ENCODE measurements around the gene CEBPZ.
A peak's percentile ranks its signal among the peaks of the same experiment; 100 is the strongest.
"Not testable (repeated sequence)": the region's sequence is repeated elsewhere in the genome, so short reads cannot be mapped to it uniquely, and the experiment has no call there.

The CEBPZ gene, protein sequence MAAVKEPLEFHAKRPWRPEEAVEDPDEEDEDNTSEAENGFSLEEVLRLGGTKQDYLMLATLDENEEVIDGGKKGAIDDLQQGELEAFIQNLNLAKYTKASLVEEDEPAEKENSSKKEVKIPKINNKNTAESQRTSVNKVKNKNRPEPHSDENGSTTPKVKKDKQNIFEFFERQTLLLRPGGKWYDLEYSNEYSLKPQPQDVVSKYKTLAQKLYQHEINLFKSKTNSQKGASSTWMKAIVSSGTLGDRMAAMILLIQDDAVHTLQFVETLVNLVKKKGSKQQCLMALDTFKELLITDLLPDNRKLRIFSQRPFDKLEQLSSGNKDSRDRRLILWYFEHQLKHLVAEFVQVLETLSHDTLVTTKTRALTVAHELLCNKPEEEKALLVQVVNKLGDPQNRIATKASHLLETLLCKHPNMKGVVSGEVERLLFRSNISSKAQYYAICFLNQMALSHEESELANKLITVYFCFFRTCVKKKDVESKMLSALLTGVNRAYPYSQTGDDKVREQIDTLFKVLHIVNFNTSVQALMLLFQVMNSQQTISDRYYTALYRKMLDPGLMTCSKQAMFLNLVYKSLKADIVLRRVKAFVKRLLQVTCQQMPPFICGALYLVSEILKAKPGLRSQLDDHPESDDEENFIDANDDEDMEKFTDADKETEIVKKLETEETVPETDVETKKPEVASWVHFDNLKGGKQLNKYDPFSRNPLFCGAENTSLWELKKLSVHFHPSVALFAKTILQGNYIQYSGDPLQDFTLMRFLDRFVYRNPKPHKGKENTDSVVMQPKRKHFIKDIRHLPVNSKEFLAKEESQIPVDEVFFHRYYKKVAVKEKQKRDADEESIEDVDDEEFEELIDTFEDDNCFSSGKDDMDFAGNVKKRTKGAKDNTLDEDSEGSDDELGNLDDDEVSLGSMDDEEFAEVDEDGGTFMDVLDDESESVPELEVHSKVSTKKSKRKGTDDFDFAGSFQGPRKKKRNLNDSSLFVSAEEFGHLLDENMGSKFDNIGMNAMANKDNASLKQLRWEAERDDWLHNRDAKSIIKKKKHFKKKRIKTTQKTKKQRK

GRCh38 chr2:37231241-37232130 lies at the start of gene CEBPZ, which contains the start of gene NDUFAF7:
Gene CEBPZ, minus strand, starts transcription at chr2:37231596. Its CDS starts 29 bp downstream, at chr2:37231567.
Gene NDUFAF7, plus strand, starts transcription at chr2:37231658. Its CDS starts 48 bp downstream, at chr2:37231706.
- peak; percentile 68 to 74 for DNase-seq (ENCODE audit: low read depth in 2 of 2)

GRCh38 chr2:37276291-37276690 lies 44.9 kb upstream of the CEBPZ start:
- DNase-seq (ENCODE audit: low read depth in 2 of 2): no peak

DNA sequence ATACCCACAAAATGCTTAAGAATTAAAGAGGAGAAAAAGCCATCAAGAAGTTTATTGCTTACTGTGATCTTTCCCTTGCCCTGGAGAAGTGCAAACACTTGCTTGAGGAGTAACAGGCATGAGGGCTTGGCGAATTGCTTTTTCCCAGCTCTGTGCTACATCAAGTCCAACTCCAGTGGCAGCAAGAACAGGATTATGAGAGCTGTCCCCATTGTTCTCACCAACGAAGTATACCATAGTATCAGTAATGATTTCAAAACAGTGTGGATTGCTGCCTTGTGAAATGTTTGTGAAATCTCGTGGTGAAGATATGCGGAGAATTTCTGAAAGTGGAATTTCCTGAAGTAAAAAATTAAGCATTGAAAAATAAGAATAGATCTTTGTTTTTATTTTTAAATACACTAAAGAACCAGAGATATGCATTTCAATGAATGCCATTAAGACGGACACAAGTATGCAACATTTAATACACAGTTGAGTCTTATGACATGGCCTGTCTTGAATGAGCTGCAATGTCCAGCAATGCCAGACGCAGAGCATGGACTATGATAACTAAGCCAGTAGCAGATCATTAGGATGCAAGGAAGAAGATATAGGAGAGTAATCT lies 43.1 kb upstream of the CEBPZ start:
- peak; percentile 8 to 10 for DNase-seq (ENCODE audit: low read depth in 2 of 2)

DNA sequence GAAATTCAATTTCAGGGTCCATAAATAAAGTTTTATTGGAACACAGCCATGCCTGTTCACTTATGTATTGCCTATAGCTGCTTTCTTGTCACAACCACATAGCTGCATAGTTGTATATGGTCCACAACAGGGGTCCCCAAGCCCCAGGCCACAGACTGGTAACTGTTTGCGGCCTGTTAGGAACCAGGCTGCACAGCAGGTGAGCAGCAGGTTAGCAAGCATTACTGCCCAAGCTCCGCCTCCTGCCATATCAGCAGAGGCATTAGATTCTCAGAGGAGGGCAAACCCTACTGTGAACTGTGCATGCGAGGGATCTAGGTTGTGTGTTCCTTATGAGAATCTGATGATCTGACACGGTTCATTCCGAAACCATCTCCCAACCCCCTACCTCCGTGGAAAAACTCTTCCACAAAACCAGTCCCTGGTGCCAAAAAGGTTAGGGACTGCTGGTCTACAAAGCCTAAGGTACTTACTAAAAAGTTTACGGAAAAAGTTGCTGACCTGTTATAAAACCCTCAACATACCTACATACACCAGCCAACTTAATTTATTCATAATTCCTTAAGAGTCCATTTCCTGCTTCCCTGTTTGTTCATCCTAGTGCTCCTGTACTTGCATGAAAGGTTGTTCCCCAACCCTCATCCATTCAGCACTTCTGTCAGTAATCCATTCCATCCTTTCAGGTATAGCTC lies 40.1 kb upstream of the CEBPZ start:
- no peak for DNase-seq (ENCODE audit: low read depth in 2 of 2)

- no peak for DNase-seq (ENCODE audit: low read depth in 2 of 2)
These were observed 36.7 kb upstream of the CEBPZ start for GRCh38 chr2:37268111-37268510.

GRCh38 chr2:37267685-37268084 lies 36.3 kb upstream of the CEBPZ start:
- no peak for DNase-seq (ENCODE audit: low read depth in 2 of 2)

GRCh38 chr2:37263839-37264238 lies 32.4 kb upstream of the CEBPZ start:
- DNase-seq (ENCODE audit: low read depth in 2 of 2): no peak

DNA sequence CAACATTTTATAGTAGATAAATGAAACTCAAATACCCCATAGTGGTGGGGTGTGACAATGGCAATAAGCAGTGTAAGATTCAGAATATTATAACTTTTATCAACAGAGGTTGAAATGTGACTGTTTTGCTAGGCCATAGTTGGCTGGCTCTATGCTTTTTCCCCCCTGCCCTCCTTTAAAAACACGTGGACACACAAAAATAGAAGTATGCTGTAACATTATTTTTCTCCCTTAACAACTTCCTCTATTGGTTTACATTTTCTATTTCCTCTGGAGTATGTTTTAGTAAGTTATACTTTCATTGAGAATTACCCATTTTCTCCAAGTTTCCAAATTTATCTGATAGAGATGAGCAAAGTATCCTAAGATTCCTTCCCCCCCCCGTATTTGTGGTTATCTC lies 31.1 kb upstream of the CEBPZ start:
- no peak for DNase-seq (ENCODE audit: low read depth in 2 of 2)

DNA sequence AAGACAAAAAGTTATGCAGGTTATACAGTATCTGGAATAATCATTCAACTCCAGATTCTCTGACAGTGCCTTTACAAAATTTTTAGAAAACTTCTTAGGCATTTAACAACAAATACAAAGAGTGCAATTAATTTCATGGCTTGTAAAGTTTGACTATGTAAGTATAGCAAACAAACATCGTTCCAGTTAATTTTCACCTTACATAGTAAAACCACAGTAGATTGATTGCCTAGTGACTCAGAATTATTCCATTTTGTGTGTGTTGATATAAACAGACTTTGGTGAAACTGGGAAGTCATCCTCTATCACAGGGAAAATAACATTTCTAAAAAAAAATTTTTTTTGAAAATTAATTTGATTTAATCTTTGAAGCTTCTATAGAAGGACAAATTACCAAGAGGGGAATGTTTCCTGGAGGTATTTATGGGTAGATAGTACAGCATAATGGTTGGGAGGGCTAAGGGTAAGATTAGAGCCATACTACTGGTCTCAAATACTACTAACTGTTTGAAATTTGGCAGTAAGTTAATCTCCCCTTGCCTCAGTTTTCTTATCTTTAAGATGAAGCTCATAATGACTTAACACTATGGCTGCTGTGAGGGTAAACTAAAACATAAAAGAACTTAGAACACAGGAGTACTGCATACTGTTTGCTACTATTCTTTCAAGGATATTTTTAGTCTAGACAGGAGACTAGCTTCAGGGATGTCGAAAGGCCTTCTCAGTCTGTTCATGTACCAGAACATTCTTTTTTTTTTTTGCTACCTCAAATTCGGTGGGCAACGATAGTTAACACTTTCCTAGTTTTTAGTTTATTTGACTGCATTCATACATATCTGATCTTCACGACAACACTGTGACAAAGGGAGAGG lies 19.7 kb upstream of the CEBPZ start:
- no peak for DNase-seq (ENCODE audit: low read depth in 2 of 2)

- no peak for DNase-seq (ENCODE audit: low read depth in 2 of 2)
These were observed 14.8 kb upstream of the CEBPZ start for GRCh38 chr2:37246205-37246604.

DNA sequence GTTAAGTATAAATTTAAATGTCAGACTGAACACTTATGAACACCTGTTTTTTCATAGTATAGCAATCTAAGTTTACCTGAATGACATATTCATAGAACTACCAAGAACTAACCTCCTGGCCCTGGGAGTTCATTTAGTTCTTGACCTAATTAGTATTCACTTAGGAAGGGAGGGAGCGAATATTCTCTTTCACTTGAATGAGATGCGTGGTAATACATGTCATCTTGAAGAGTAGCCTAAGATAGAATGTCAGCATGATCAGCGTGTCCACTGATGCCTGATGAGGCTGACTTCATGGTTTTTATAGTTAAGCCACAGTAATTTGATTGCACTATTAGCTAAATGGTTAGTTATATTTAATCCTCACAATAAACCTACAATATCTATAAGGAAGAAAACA lies 13.4 kb upstream of the CEBPZ start:
- no peak for DNase-seq (ENCODE audit: low read depth in 2 of 2)

DNA sequence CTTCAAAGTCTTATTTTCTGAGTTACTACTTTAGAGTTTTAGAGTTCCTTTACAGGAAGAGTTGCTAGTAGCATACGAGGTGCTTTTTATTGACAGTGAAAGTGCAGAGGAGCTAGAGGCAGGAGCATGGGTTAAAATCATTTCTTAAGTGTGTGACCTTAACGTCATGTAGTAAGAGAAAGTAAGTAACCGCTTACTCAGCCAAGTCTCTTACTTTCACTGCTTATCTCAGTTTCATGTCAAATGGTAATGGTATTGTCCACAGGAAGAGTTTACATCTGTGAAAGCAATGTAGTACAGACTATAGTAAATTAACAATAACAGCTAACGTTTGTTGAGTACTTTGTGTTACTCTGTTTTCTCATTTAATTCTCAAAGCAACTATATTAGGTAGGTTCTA lies 12.6 kb upstream of the CEBPZ start:
- no peak for DNase-seq (ENCODE audit: low read depth in 2 of 2)

DNA sequence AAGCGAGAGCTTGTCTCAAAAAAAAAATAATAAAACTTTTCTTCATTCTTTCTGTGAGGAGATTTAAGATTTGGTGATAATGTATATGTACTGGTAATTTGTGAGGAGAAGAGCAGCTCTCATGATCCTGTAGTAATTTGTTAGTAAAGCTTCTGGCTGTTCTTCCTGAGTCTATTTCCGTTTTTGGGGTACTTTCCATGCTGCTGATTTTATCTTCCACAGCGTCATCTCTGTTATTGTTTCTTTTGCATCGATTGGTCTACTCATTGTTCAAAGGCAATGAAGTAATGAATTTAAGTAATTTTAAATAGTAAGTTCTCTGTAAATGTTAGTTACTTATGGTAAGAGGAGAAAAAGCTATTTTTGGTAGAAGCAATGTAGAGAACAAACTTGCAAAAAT lies 12.0 kb upstream of the CEBPZ start:
- DNase-seq (ENCODE audit: low read depth in 2 of 2): no peak

GRCh38 chr2:37232131-37232933 lies 936 bp upstream of the CEBPZ start:
- no peak for DNase-seq (ENCODE audit: low read depth in 2 of 2)

- DNase-seq (ENCODE audit: low read depth in 2 of 2): no peak
These were observed 815 bp downstream of the CEBPZ start for GRCh38 chr2:37230581-37230980.

DNA sequence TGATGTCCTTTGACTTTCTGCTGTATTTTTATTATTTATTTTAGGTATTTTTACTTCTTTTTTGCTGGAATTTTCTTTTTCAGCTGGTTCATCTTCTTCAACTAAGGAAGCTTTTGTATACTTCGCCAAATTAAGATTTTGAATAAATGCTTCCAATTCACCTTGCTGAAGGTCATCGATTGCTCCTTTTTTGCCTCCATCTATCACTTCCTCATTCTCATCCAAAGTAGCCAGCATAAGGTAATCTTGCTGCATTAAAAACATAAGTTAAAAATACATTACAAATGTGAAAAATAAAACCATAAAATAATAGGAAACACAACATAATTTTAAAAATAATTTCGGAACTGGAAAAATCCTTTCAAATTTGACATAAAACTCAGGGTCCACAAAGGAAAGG lies 2.6 kb downstream of the CEBPZ start:
- no peak for DNase-seq (ENCODE audit: low read depth in 2 of 2)

DNA sequence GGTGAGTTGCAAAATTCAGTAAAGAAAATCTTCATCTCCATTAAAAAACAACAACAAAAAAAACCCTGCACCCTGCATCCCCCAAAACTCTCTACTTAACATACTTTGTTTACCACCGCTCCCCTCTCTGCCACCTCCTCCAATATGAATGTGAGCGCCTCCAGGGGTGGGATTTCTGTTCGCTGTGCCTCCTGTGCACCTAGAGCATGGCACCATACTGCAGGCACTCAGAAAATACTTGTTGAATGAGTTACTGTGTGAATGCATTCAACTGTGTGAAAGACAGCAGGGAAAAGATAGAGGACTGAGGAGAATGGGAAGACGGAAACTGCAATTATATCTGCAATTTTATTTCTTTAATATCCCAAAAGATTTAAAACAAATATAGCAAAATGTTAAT lies 4.5 kb downstream of the CEBPZ start:
- no peak for DNase-seq (ENCODE audit: low read depth in 2 of 2)

GRCh38 chr2:37225129-37225528 lies 6.3 kb downstream of the CEBPZ start:
- DNase-seq (ENCODE audit: low read depth in 2 of 2): not testable (repeated sequence)

- no peak for DNase-seq (ENCODE audit: low read depth in 2 of 2)
These were observed 7.3 kb downstream of the CEBPZ start for GRCh38 chr2:37224063-37224462.
